ENCODE results near the gene LIPH.
"Not testable (repeated sequence)": the region's sequence is repeated elsewhere in the genome, so short reads cannot be mapped to it uniquely, and the experiment has no call there.

LIPH gene

GRCh38 chr3:185552358-185552877, at the start of gene LIPH:
Gene LIPH, minus strand, starts transcription at chr3:185552588. Its CDS starts 117 bp downstream, at chr3:185552471.
- DNase-seq (ENCODE audit: low read depth): no peak

- no peak for DNase-seq (ENCODE audit: low read depth)
Measured at GRCh38 chr3:185595526-185595925, 43.1 kb upstream of the LIPH start.

- DNase-seq (ENCODE audit: low read depth): no peak
Measured at GRCh38 chr3:185594073-185594472, 41.7 kb upstream of the LIPH start.

- no peak for DNase-seq (ENCODE audit: low read depth)
Measured at GRCh38 chr3:185586686-185587039, 34.3 kb upstream of the LIPH start.

GRCh38 chr3:185585859-185586685, 33.7 kb upstream of the LIPH start, which contains the start of gene SENP2:
Gene SENP2, plus strand, starts transcription at chr3:185586295. Its CDS starts 119 bp downstream, at chr3:185586414.
- peak; percentile 98 for DNase-seq (ENCODE audit: low read depth)

- DNase-seq (ENCODE audit: low read depth): no peak
Measured at GRCh38 chr3:185585518-185585858, 33.1 kb upstream of the LIPH start.

- DNase-seq (ENCODE audit: low read depth): no peak
Measured at GRCh38 chr3:185584686-185585085, 32.3 kb upstream of the LIPH start.

GRCh38 chr3:185583925-185584324, 31.5 kb upstream of the LIPH start:
- DNase-seq (ENCODE audit: low read depth): no peak

GRCh38 chr3:185582871-185583270, 30.5 kb upstream of the LIPH start:
- no peak for DNase-seq (ENCODE audit: low read depth)

- no peak for DNase-seq (ENCODE audit: low read depth)
Measured at GRCh38 chr3:185582236-185582635, 29.8 kb upstream of the LIPH start.

- DNase-seq (ENCODE audit: low read depth): not testable (repeated sequence)
Measured at GRCh38 chr3:185575108-185575869, 22.9 kb upstream of the LIPH start.

- DNase-seq (ENCODE audit: low read depth): no peak
Measured at GRCh38 chr3:185572183-185572582, 19.8 kb upstream of the LIPH start.

GRCh38 chr3:185561958-185562357, 9.6 kb upstream of the LIPH start:
- DNase-seq (ENCODE audit: low read depth): no peak

GRCh38 chr3:185561374-185561943, 9.1 kb upstream of the LIPH start:
- DNase-seq (ENCODE audit: low read depth): no peak

GRCh38 chr3:185560676-185561075, 8.3 kb upstream of the LIPH start:
- no peak for DNase-seq (ENCODE audit: low read depth)

- DNase-seq (ENCODE audit: low read depth): no peak
Measured at GRCh38 chr3:185559706-185560090, 7.3 kb upstream of the LIPH start.

- DNase-seq (ENCODE audit: low read depth): no peak
Measured at GRCh38 chr3:185558395-185558794, 6.0 kb upstream of the LIPH start.

- not testable (repeated sequence) for DNase-seq (ENCODE audit: low read depth)
Measured at GRCh38 chr3:185556640-185557039, 4.3 kb upstream of the LIPH start.

- no peak for DNase-seq (ENCODE audit: low read depth)
Measured at GRCh38 chr3:185555860-185556347, 3.5 kb upstream of the LIPH start.

- DNase-seq (ENCODE audit: low read depth): no peak
Measured at GRCh38 chr3:185555101-185555501, 2.7 kb upstream of the LIPH start.

GRCh38 chr3:185549651-185550111, 2.7 kb downstream of the LIPH start:
- no peak for DNase-seq (ENCODE audit: low read depth)

- peak; percentile 96 for DNase-seq (ENCODE audit: low read depth)
Measured at GRCh38 chr3:185549122-185549521, 3.3 kb downstream of the LIPH start.
